NOMO-1 treated with DMSO at 0.1 percent for 48 hours (cell line): ENCODE results near the gene RAB15.

Experiments
- DNase-seq: peaks from one replicate; lab custom pipeline; 2025; ENCODE audit not compliant: unreplicated experiment; lab: John Stamatoyannopoulos, UW

The RAB15 gene

DNA sequence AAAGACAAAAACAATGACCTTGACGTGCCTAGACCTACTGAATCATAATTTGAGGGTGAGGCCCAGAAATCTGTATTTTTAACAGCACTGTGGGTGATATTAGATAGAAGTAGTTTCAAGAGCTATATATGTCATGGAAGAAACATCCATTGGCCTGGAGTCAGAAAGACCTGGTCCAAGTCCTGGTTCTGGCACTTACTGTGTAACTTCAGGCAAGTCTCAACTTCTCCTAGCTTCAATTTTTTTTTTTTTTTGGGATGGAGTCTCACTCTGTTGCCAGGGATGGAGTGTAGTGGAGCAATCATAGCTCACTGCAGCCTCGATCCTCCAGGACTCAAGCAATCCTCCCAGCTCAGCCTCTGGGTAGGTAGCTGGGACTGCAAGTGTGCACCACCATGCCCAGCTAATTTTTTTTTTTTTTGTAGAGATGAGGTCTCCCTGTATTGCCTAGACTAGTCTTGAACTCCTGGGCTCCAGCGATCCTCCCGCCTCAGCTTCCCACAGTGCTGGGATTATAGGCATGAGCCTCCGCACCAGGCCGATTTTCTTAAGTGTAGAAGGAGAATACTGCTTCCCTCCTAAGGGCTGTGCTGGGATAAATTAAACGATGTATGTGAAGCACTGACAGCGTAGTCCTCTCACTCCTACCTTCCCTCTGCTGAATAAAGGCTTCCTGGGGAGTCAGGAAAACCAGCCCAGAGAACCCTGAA, 15.3 kb downstream of the RAB15 start:
- DNase-seq, result no peak

DNA sequence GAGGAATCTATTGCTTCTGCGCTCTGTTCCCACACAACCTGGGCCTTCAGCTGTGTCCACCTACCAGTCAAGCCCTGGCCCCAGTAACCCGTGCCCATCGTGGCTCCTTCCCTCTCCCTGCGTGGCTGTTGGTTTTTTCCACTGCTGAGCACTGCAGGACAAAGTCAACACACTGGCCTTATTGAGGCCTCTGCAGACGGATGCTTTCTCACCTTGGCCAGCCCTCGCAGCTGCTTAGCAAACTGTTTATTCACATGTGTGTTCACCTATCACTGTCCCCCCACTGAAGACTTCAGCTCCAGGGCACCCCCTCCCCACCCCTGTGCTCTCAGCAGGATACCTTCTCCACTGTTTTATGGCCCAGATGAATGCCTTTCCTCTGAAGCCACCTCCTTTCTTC, 16.8 kb downstream of the RAB15 start:
- no peak for DNase-seq

DNA sequence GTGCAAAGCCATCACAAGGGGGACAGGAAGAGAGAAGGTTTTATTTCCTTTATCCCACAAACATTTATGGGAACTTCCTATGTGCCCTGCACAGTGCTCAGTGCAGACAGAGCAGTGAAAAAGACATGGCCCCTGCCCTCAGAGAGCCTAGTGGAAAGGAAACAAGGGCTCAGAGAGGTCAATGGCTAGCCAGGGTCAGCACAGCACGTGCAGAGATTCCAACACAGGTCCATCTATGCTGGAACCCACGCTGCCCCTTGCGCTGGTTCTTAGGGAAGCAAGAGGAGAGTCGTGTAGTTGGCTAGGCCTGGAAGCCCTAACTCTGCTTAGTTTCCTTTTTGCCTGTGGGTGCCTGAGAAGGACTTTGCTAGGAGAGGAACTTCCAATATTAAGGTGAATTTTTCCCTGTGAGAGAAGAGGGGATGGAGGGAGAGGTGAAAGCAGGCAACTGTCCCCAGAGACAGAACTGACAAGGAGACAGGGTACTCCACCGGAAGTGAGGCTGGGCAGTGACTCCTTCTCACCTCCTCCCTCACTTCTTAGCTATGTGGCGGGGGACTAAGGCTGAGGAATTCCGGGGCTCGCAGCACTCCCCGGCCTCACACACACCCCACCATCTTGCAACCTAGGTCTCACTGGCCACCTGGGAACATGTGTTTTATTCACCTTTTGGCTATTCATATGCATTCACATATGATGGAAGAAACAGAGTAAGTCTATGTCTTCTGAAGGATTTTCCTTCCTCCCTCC, 17.5 kb downstream of the RAB15 start:
- no peak for DNase-seq

DNA sequence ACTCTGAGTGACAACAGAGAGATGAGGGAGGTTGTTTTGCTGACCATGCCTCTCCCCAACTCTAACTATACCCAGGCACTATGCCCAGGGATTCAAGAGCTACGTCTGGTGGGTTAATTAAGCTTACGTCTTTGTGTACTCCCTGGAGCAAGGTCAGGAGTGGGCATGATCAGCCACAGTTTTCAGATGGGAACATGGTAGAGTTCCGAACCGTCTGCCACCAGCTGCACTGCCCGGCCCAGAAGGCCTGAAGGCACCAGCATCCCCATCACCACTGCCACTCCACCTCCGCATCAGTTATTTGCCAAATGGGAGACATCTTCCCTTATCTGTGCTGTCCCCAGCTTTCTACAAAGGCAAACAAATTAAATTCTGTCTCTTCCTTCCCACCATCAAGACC, 18.5 kb downstream of the RAB15 start:
- DNase-seq, result no peak

DNA sequence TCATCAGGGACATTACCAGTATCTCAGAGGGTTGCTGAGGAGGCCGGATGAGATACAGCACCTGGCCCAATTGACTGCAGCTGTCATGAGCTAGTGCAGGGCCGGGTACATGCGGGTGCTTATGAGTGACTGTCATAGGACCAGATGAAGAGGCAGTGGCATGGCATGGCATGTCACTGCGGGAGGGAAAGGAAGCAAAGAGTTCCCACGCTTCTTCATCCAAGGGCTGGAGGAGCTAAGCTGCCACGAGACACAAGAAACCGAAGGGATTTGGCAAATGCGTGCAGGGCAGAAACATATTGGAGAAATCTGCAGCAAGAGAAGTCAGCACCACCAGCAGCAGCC, 18.9 kb downstream of the RAB15 start:
- no peak for DNase-seq

DNA sequence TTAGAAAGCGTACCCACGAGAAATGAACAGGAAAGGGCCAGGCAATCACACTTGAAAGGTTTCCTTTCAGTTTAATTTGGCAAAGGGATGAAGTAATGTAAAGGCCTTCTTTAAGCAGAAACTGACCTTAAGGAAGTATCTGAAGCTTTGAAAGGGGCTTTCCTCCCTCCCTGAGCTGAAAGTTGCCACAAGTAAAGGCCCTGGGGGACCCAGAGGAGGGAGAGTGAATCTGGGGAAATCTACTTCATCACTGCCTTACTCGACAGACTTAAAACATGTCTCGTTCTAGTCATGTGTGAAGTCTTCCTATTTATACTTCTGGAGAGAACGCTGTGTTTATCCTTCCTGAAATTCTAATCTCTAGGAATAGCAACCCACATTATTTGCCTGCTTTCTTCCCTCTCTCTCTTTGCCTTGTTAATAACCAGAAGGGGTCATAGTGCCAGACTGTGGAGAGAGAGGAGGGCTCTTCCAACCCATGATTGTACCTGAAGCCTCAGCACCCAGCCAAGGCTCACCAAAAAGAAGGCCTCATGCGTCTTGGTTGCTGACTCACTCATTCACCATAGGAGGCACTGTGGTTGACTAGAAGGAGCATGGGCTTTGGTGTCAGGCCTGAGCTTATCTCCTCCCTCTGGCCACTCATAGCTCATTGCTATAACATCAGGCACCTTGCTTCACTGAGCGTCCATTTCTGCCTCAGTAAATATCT, 19.4 kb downstream of the RAB15 start:
- no peak for DNase-seq

DNA sequence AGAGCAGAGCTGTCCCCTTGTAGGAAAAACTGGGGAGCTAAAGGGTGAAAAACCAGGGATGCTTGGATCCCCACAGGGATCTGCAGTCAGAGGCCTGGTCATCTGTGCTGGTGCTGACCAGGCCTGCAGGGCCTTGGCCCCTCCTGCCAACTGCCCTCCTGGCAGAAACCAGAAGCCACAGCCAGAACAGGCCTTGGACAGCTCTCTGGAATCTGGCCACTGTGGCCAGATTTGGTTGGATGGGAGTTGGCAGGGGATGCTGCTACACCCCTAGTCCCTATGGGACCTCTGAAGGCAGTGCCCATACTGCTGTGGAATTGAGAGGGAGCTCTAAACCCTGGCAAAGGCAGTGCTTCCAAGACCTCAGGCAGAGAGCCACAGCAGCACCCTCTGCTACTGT, 20.4 kb downstream of the RAB15 start:
- no peak for DNase-seq

DNA sequence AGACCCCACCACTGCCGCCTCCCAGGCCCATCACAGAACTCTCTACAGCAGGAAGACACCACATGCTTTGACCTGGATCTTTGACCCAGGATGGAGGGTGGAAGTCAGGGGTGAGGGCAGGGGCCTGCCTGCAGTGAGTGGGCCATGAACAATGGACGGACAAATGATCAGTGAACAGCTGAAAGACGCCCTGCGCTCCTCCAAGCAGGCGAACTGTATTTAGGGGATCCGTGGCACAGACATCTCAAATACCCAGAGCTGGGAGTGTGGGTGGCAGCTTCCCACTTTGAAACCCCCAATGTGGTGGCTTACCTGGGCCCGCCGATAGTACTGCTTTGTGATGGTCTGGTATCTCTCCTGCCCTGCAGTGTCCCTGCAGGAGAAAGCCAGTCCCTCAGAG, 20.8 kb downstream of the RAB15 start:
- no peak for DNase-seq

DNA sequence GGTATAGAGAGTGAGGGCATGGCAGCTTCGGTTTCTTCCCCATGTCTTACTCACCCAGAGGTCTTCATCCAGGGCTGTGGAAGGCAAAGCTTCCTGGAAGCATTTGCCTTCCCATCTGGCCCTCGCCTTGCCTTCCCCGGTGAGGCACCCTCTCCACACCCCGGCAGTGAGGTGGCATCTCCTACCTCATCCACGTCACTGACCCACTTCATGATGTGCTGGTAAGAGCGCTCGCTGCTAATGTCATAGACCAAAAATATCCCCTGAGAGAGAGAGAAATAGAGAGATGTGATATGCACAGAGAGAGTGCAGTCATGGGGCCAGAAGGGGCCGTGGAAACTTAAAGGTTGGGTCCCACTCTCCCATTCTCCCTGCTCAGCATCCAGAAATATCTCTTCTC, 21.2 kb downstream of the RAB15 start:
- no peak for DNase-seq

DNA sequence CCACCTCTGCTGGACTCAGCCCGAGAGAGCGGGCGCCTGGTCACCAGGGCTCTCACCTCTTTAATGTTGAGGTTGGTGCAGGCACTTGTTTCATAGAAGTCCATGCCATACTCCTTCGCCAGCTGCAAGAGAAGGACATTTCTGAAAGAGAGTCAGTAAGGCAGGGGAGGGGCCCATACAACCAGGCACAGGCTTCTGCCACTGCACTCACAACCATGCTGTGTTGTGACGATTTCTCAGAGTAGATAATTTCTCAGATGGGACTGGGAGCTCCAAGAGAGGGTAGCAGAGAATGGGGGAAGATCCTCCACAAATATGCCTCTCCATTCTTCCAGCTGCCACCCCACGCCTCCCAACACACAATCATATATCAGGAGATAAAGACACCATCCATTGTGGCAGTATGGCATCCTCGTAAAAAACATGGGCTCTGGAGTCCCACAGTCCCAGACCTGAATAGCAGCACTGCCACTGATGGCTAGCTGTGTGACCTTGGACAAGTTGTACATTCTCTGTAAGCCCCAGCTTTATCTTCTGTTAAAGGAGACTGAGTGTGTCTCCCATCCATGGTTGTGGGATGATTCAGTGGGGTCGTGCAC, 23.4 kb downstream of the RAB15 start:
- no peak for DNase-seq

DNA sequence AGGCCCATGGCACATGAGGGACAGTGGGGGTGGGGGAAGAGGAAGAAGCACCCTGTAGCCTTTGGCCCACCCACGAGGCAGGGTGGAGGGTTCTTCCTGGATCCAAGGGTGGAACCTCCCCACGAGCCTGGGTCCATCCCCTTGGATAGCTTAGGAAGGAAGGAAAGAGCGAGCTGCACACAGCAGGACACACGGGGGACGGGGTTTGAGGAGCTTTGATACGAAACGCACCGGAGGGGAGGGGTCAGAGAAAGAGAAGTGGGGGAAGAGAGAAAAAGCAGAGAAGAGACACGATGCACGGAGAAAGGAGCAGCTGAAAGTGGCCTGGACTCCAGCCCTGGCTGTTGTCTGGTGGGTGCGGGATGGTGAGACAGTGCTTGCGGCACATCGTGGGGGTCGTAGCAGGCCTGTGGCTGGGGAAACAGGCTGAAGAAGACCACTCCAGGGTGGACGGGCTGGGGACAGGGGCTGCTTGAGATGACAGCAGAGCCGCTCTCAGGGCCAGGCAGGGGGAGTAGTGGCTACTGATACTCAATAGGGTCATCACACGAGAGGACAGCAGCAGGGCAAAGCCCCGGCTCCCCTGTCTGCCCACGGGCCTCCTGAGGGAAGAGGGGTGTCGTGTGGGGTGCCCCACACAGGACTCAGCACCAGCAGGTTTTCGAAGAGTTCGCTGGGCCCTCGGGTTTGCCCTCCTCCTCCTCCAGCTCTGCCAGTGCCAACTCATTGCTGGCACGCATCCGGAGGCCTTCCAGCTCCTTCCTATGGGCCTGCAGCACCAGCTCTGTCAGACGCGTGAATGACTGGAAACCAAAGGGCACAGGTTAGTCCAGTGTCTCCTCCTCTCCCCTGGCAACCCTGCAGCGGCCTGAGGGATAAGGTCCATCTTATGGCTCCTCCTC, 24.2 kb downstream of the RAB15 start:
- no peak for DNase-seq

DNA sequence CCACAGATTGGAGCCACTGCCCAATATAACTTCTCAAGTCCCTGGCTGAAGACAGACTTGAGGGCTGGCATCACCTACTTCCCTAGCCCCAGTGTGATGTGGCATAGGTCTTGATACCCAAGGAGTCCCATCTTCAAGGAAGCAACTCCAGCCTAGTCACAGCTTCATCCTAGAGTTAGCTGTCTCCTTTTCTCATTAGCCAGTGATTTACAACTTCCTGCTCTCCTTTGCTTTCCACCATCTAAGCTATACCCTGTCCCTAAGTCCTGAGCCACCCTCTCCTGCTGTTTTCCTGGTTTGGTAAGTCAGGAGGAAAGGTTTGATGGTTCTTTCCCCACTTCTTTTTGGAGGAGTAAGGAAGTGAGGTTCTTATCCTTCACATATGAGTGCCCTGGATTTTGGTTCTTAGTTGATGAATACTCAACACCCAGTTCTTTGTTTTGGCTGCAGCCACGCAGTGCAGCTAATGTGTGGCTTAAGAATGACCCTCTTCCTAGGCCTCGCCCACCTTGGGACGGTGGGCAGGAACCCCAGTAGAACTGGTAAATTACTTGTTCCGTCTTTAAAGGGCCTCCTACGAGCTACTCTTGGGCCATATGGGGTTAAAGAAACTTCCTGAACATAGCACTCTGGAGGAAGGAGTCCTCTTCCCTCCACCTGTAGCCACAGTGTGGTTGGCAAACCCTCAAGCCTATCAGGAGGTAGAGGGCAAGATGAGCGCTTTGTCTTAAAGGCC, 25.7 kb downstream of the RAB15 start:
- no peak for DNase-seq

DNA sequence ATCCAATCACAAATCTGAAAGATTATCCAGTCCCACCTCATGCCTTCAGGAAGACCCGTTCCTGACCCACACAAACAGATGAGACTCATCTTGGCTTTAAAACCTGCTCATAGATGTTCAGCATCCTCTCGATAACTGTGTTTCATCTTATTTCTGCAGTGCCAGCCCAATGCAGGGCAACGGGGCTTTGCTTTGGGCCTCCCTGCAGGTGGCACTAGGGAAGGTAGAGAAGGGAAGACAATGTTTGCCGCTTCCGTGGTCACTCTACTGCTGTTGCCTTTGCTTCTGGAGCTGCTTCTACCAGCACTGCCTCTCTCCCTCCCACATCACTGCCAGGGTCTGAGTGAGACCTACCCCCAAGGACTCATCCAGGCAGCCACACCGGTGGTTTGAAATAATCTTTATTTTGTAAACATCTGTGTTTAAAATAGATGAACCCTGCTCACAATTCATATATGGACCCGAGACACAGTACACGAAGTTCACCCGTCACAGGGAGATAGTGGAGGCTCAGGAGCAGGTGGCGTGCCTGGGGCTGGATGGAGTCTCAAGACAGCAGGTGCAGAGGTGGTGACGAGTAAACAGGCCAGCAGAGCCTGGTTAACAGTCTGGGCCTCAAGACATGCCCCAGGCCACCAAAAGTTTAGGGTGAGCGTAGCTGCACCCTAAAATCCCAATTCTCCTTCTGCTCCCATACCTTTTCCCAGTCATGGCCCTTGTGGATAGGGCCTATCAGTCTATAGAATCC, 26.5 kb downstream of the RAB15 start:
- DNase-seq, result no peak

DNA sequence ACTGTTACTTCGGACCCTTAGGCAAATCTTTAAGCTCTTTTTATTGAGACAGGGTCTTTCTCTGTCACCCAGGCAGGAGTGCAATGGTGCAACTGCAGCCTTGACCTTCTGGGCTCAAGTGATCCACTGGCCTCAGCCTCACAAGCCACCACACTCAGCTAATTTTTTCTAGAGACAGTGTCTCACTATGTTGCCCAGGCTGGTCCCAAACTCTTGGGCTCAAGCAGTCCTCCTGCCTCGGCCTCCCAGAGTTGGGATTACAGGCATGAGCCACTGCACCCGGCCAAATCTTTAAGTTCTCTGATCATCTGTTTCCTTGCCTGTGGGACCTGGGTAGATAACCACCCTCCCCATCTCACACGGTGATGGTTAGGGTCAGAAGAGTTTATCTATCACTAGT, 27.3 kb downstream of the RAB15 start:
- no peak for DNase-seq

DNA sequence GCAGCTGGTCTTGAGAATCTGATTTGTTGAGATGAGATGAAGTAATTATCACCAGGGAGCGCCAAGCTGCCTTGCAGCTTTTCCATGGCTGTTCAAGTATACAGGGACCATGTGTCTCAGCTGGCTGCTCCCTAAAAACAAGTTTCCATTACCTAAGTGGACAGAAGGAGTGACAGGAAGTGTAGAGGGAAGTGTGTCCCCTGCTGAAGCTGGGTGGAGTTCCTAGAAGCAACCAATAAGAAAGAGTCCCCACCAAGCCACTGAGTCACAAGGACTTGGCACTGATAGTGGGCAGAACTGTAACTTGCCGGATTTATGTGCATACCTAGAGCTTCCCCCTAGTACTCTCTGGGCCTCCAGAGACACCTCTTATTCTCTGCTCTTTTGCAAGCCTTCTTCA, 28.1 kb downstream of the RAB15 start:
- no peak for DNase-seq

DNA sequence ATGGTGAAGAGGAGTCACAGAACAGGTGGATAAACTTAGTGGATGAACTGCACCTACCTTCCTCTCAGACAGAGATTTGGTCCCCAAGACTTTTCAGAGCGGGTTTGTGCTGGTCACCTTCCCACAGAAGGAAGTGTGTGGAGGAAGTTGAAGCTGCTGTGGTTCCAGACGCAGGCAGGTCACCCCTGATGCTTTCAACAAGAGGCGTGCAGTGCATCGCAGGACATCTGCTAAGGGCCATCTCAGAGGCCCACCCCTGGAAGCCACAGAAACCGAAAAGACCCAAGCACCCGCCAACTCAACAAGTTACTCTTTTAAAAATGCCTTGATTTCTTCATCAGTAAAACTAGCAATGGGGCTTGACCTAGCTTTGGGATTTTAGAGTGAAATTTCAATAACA, 28.6 kb downstream of the RAB15 start:
- DNase-seq, result no peak

DNA sequence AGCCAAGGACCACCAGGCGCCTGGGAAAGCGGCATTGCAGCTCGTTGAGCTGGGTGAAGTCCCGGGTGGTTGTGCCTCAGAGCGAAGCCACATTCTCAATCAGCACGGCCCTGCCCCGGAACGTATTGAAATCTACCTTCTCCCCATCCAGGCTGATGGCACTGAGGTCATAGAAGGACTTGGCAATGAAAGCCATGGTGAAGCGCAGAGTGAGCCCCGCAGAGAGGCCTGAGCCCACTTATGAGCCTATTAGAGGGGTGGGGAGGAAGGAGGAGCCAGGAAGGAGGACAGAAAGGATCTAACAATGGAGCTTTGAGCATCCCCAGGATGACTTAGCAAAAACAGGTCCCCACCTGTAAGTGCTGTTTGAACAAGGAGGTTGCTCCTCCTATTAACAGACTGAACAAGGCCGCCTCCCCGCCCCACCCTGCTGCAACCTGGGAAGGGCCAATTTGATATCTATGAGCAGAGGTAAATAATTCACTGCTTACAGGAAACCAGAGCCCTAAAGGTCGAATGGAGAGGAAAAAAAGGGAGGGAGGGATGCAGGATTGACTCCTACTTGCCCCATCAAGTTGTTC, 29.5 kb downstream of the RAB15 start, which contains the start of gene GPX2:
Gene GPX2, minus strand, starts transcription at position 215 of the 581 bp plus-strand sequence. Its CDS starts 19 bp downstream, at position 196.
- no peak for DNase-seq

DNA sequence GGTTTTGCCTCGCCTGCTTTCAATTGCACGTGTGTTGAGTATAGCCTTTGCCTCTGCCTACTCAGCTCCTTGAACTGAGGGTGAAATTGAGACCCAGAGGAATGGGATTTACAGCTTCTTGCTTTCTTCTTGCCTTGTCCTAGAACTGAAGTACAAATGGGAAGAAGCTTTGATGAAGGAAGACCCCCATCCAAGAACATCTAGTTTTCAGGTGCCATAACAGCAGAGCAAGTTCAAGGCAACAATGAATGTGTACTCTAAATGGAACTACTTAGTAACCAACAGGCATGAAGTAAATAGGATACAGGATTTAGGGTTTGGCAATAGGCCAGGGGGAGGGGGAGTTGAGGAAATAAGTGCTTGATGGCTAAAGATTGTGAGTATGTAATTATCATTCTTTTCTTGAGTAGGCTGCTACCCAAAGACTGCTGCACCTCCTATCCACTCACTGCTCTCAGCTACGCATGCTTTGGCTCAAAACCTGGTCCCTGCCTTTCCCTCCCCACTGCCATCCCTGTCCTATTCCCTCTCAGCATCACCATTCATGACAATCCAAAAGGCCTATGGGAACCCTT, 31.7 kb downstream of the RAB15 start:
- no peak for DNase-seq

DNA sequence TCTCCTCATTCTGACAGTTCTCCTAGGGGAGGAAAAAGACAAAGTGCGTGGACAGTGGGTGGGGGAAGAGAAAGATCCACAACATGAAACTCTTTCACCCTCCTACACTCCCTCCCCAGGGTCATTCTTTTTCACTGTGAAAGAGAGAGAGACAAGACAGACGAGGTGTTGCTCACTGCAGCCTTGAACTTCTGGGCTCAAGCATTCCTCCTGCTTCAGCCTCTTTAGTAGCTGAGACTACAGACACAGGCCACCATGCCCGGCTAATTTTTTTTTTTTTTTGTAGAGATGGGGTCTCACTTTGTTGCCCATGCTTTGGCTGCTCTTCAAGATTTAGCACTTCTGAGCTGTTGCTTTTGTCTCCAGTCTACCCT, 32.3 kb downstream of the RAB15 start:
- no peak for DNase-seq
